Osteocyte (in vitro differentiated cells): Measurements from ENCODE around the gene CAPN11. TPM values are rescaled to one million over a fixed set of nuclear protein-coding genes. Genes with fewer than 3 reads are reported as not detected.
"Not testable (repeated sequence)": the region's sequence is repeated elsewhere in the genome, so short reads cannot be mapped to it uniquely, and the experiment has no call there.

Experiments used
- DNase-seq: peaks from one replicate; pipeline ENCODE4 v3.0.0; 2021; ENCODE audit warnings: mixed read lengths; ENCODE audit not compliant: unreplicated experiment; ENCODE audit errors: extremely low spot score
- H3K27ac Mint-ChIP-seq: one replicate; pipeline ENCODE4 v1.8.0; 2021; ENCODE audit warnings: mild to moderate bottlenecking, mixed read lengths; ENCODE audit not compliant: unreplicated experiment
- H3K27me3 Mint-ChIP-seq: one replicate; pipeline ENCODE4 v1.8.0; 2021; ENCODE audit warnings: mixed read lengths; ENCODE audit not compliant: unreplicated experiment
- H3K36me3 Mint-ChIP-seq: one replicate; pipeline ENCODE4 v1.8.0; 2021; ENCODE audit warnings: mixed read lengths; ENCODE audit not compliant: unreplicated experiment
- H3K4me1 Mint-ChIP-seq: one replicate; pipeline ENCODE4 v1.8.0; 2021; ENCODE audit warnings: mixed read lengths; ENCODE audit not compliant: unreplicated experiment
- H3K4me3 Mint-ChIP-seq: one replicate; pipeline ENCODE4 v1.8.0; 2021; ENCODE audit warnings: mild to moderate bottlenecking, moderate library complexity, mixed read lengths; ENCODE audit not compliant: unreplicated experiment
- H3K9me3 Mint-ChIP-seq: one replicate; pipeline ENCODE4 v1.8.0; 2021; ENCODE audit warnings: mixed read lengths; ENCODE audit not compliant: unreplicated experiment
- CTCF ChIP-seq: fragments of 200-600 bp; sonication (generic); IDR thresholded peaks from 2 replicates; pipeline ENCODE4 v1.5.0; 2021; ENCODE audit warnings: antibody characterized with exemption, mild to moderate bottlenecking, moderate library complexity
- total RNA-seq: library from RNA; stranded (reverse); gene quantifications from 2 replicates; pipeline ENCODE4 v1.2.1, GENCODE V29; 2021

Gene CAPN11
- total RNA-seq, 1 donor from 2014 or later: not detected

GRCh38 chr6:44178424-44179071 is 19.9 kb downstream of the CAPN11 start:
- Mint-ChIP-seq H3K36me3 (no peaks in the 10 kb centered on the region), H3K27ac (no peak overlapping the region), H3K4me3 (no peak overlapping the region), H3K27me3 (no peaks in the 10 kb centered on the region), H3K9me3 (no peaks in the 10 kb centered on the region), H3K4me1 (peaks cover 16% of the 10 kb centered on the region)
- no peak for TF ChIP-seq CTCF
- no peak for DNase-seq

- H3K36me3 Mint-ChIP-seq: no peaks in the 10 kb centered on the region
- H3K27ac Mint-ChIP-seq: no peak overlapping the region
- DNase-seq: no peak
- H3K9me3 Mint-ChIP-seq: no peaks in the 10 kb centered on the region
- H3K27me3 Mint-ChIP-seq: peaks cover 2% of the 10 kb centered on the region
- no peak overlapping the region for H3K4me3 Mint-ChIP-seq
- H3K4me1 Mint-ChIP-seq: peaks cover 16% of the 10 kb centered on the region
- no peak for TF ChIP-seq CTCF
These were observed 20.5 kb downstream of the CAPN11 start for GRCh38 chr6:44179072-44179536.

- Mint-ChIP-seq H3K36me3 (no peaks in the 10 kb centered on the region), H3K9me3 (no peaks in the 10 kb centered on the region), H3K4me3 (no peak overlapping the region), H3K4me1 (peaks cover 16% of the 10 kb centered on the region), H3K27ac (no peak overlapping the region), H3K27me3 (peaks cover 3% of the 10 kb centered on the region)
- DNase-seq: no peak
- TF ChIP-seq CTCF: no peak
These were observed 21.0 kb downstream of the CAPN11 start for GRCh38 chr6:44179648-44180047.

- H3K27me3 Mint-ChIP-seq: peaks cover 10% of the 10 kb centered on the region
- no peak for DNase-seq
- no peak overlapping the region for H3K4me3 Mint-ChIP-seq
- no peak for TF ChIP-seq CTCF
- no peaks in the 10 kb centered on the region for H3K9me3 Mint-ChIP-seq
- no peaks in the 10 kb centered on the region for H3K36me3 Mint-ChIP-seq
- H3K4me1 Mint-ChIP-seq: peaks cover 16% of the 10 kb centered on the region
- H3K27ac Mint-ChIP-seq: no peak overlapping the region
These were observed 21.8 kb downstream of the CAPN11 start for GRCh38 chr6:44180406-44180805.

GRCh38 chr6:44180886-44181285 is 22.3 kb downstream of the CAPN11 start:
- Mint-ChIP-seq H3K4me1 (peaks cover 16% of the 10 kb centered on the region), H3K9me3 (no peaks in the 10 kb centered on the region)

GRCh38 chr6:44181784-44182183 is 23.2 kb downstream of the CAPN11 start:
- H3K4me3 Mint-ChIP-seq, H3K27ac Mint-ChIP-seq, H3K9me3 Mint-ChIP-seq, DNase-seq, H3K36me3 Mint-ChIP-seq: not testable (repeated sequence)
- H3K27me3 Mint-ChIP-seq: peaks cover 17% of the 10 kb centered on the region
- H3K4me1 Mint-ChIP-seq: peaks cover 16% of the 10 kb centered on the region

More at GRCh38 chr6:44180886-44181285, 22.3 kb downstream of the CAPN11 start:
- no peak for DNase-seq
- peaks cover 12% of the 10 kb centered on the region for H3K27me3 Mint-ChIP-seq
- no peak overlapping the region for H3K27ac Mint-ChIP-seq
- TF ChIP-seq CTCF: no peak
- H3K4me3 Mint-ChIP-seq: no peak overlapping the region
- H3K36me3 Mint-ChIP-seq: no peaks in the 10 kb centered on the region
